ENCODE results near the gene CCRL2.
"Not testable (repeated sequence)": the region's sequence is repeated elsewhere in the genome, so short reads cannot be mapped to it uniquely, and the experiment has no call there.

- TF ChIP-seq CTCF (IDR thresholded peaks at IDR 0.05) = peak in 1 of 7 experiments; percentile 12
- TF ChIP-seq EP300, POLR2AphosphoS5 (IDR thresholded peaks at IDR 0.05): not testable (repeated sequence)
Observed at GRCh38 chr3:46427404-46427803, 20.3 kb downstream of the CCRL2 start.
